H1 (cell line): ENCODE results near the gene CCDC137. TPM values are rescaled to one million over a fixed set of nuclear protein-coding genes. Genes with fewer than 3 reads are reported as not detected.

Experiments used
- ASH2L ChIP-seq: fragments of 200-600, 300-600 bp; sonication (generic); IDR thresholded peaks from one replicate; pipeline ENCODE4 v1.7.1; 2017; ENCODE audit warnings: low read length
- BACH1 ChIP-seq: IDR thresholded peaks from 2 replicates; pipeline ENCODE4 v1.6.1; 2012; ENCODE audit warnings: low read length, improper control_type of control experiment
- BRCA1 ChIP-seq: IDR thresholded peaks from 2 replicates; pipeline ENCODE4 v1.6.1; 2012; ENCODE audit warnings: low read depth, low read length, improper control_type of control experiment
- CEBPB ChIP-seq: IDR thresholded peaks from 2 replicates; pipeline ENCODE4 v1.6.1; 2012; ENCODE audit warnings: low read depth, low read length
- CREB1 ChIP-seq: IDR thresholded peaks from 2 replicates; pipeline ENCODE4 v1.6.1; 2012; ENCODE audit warnings: inconsistent platforms
- CTBP2 ChIP-seq: IDR thresholded peaks from 2 replicates; pipeline ENCODE4 v1.7.0; 2011; ENCODE audit warnings: borderline replicate concordance, mild to moderate bottlenecking, moderate library complexity, mixed read lengths, low read length; ENCODE audit not compliant: insufficient read depth, insufficient read length
- EGR1 ChIP-seq: IDR thresholded peaks from 2 replicates; pipeline ENCODE4 v1.6.1; 2011; ENCODE audit warnings: low read depth, low read length, borderline replicate concordance
- FOSL1 ChIP-seq: IDR thresholded peaks from 2 replicates; pipeline ENCODE4 v1.6.1; 2011; ENCODE audit warnings: mild to moderate bottlenecking, low read depth, low read length, moderate library complexity; ENCODE audit not compliant: insufficient read depth
- GTF2F1 ChIP-seq: IDR thresholded peaks from 2 replicates; pipeline ENCODE4 v1.6.1; 2012; ENCODE audit warnings: low read depth, low read length, improper control_type of control experiment, borderline replicate concordance
- HDAC2 ChIP-seq, 2 experiments: fragments of 300-600 bp in 1 of 2; sonication (generic) in 1 of 2; IDR thresholded peaks; 2 replicates each; pipeline ENCODE4 v1.6.1; 2011 to 2012; ENCODE audit warnings: low read depth in 2 of 2, low read length in 2 of 2, mild to moderate bottlenecking in 2 of 2, moderate library complexity in 2 of 2, borderline replicate concordance in 1 of 2, inconsistent platforms in 1 of 2
- KDM4A ChIP-seq: IDR thresholded peaks from one replicate; pipeline ENCODE4 v1.7.1; 2012; ENCODE audit warnings: low read depth, mild to moderate bottlenecking, moderate library complexity, low read length, inconsistent platforms; ENCODE audit not compliant: severe bottlenecking
- KDM5A ChIP-seq: fragments of 200-600 bp; IDR thresholded peaks from 2 replicates; pipeline ENCODE4 v1.7.1; 2012; ENCODE audit warnings: mild to moderate bottlenecking, low read length, inconsistent platforms, mixed read lengths
- POLR2A ChIP-seq, 2 experiments: IDR thresholded peaks; 1 replicate in 1 of 2; 2 replicates in 1 of 2; pipeline ENCODE4 v1.6.1; 2011; ENCODE audit warnings: low read depth in 2 of 2, low read length in 2 of 2, mild to moderate bottlenecking in 2 of 2; ENCODE audit errors: control extremely low read depth in 1 of 2
- POLR2AphosphoS5 ChIP-seq: IDR thresholded peaks from 2 replicates; pipeline ENCODE4 v1.6.1; 2011; ENCODE audit warnings: low read depth, low read length
- RBBP5 ChIP-seq: IDR thresholded peaks from 2 replicates; pipeline ENCODE4 v1.7.1; 2012; ENCODE audit warnings: low read depth, mild to moderate bottlenecking, inconsistent platforms, low read length, moderate library complexity, borderline replicate concordance
- RNF2 ChIP-seq: fragments of 200-900, 300-1000 bp; sonication (generic); IDR thresholded peaks from 2 replicates; pipeline ENCODE4 v1.7.1; 2016; ENCODE audit warnings: borderline replicate concordance, low read depth, mild to moderate bottlenecking, antibody characterized with exemption, low read length; ENCODE audit not compliant: poor library complexity, severe bottlenecking; ENCODE audit errors: missing control alignments
- SP1 ChIP-seq: IDR thresholded peaks from 2 replicates; pipeline ENCODE4 v1.6.1; 2011; ENCODE audit warnings: low read depth, low read length
- SP2 ChIP-seq: IDR thresholded peaks from 2 replicates; pipeline ENCODE4 v1.6.1; 2012; ENCODE audit warnings: mild to moderate bottlenecking, low read length, inconsistent platforms
- TAF1 ChIP-seq: IDR thresholded peaks from 2 replicates; pipeline ENCODE4 v1.6.1; 2011; ENCODE audit warnings: mild to moderate bottlenecking, low read depth, low read length
- TAF7 ChIP-seq: optimal IDR thresholded peaks from 2 replicates; pipeline ENCODE3; 2011; ENCODE audit warnings: low read depth, mild to moderate bottlenecking, inconsistent platforms, low read length, moderate library complexity, borderline replicate concordance
- TBP ChIP-seq: IDR thresholded peaks from 2 replicates; pipeline ENCODE4 v1.6.1; 2011; ENCODE audit warnings: low read depth, low read length, improper control_type of control experiment
- TCF12 ChIP-seq: IDR thresholded peaks from 2 replicates; pipeline ENCODE4 v1.6.1; 2011; ENCODE audit warnings: low read depth, mild to moderate bottlenecking, low read length
- polyA plus RNA-seq, 7 experiments: library from polyadenylated mRNA; depleted of rRNA in 3 of 7; stranded (reverse) in 5 of 7; unstranded in 2 of 7; fragments of >200 nt in 5 of 7; fragments of 200-250 nt in 2 of 7; gene quantifications; 1 replicate in 5 of 7; 2 replicates in 1 of 7; 4 replicates in 1 of 7; pipeline versions ENCODE4 v1.2.1 to v1.2.3, GENCODE V29; 2011 to 2013; ENCODE audit warnings: missing spikeins in 2 of 7, mixed read lengths in 2 of 7
- total RNA-seq: library from RNA; stranded (reverse); fragmentation: NEBNext Ultra II Directional; extraction: Animal tissue kit (Norgen Biotek cat#: 25700); gene quantifications from 2 replicates; pipeline ENCODE4 v1.2.1, GENCODE V29; 2021
- TF ChIP-seq, protein P1 (sequence below): IDR thresholded peaks from 2 replicates; pipeline ENCODE4 v1.6.1; 2012; ENCODE audit warnings: inconsistent platforms
- TF ChIP-seq, protein P2 (sequence below): IDR thresholded peaks from 2 replicates; pipeline ENCODE4 v1.6.1; 2011; ENCODE audit warnings: low read length, improper control_type of control experiment

The CCDC137 gene
- total and polyA plus RNA-seq, 2 of the 8 experiments (the other 6 are each of a cell fraction or from before 2014, with no cell fraction given), result 17.6 to 38.6 TPM

DNA sequence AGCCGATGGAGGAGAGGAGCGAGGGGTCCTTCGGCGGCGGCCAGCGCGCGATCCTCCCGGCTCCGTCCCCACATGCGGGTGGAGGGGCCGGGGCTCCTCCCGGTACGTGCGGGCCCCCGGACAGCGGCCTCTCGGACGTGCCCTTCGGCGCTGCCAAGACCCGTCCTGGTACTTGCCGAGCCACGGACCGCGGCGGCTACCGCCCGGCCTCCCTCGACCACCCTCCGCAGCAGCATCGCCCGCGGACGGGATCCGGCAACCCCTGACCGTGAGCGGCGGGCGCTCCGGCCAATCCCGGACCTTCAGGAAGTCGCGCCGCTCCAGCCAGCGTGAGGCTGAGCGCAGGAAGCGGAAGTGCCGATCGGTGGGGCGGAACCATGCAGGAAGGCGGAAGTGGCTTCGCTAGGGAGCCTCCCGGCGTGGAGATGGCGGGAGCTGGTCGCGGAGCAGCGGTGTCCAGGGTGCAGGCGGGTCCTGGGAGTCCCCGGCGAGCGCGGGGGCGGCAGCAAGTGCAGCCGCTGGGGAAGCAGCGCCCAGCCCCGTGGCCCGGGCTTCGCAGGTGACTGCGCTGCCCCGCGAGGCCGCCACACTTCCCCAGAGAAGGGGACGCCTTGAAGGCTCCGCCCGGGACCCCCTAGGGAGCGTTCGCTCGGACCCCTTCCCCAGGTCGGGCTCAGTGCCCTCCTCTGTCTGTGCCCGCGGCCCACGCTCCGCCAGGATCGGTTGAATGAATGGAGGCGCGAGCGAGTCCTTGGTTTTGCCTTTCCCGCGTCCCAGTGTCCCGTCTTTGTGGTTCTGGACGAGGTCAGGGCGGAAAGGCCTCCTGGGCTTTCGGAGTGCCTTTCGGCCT lies at the start of gene CCDC137, which contains the start of gene OXLD1 (continued):
- TF ChIP-seq FOSL1 (no peak), TBP (peak; percentile 70), TAF7 (peak; percentile 59), TCF12 (no peak), EGR1 (peak; percentile 92), TAF1 (peak; percentile 76), RBBP5 (peak; percentile 89), SP1 (peak; percentile 81), POLR2AphosphoS5 (peak; percentile 96), CTBP2 (no peak), KDM4A (peak; percentile 66), BRCA1 (no peak), KDM5A (peak; percentile 69; the same call in 1 of the 2 replicates), CEBPB (no peak), GTF2F1 (peak; percentile 27; the same call in 1 of the 2 replicates), ASH2L (peak; percentile 63), POLR2A (IDR thresholded peaks at IDR 0.05; ENCODE audit: control extremely low read depth in 1 of 2, low read depth in 2 of 2, low read length in 2 of 2) (peak; percentile 94 to 96), CREB1 (peak; percentile 60), SP2 (peak; percentile 61), RNF2 (no peak), HDAC2 (IDR thresholded peaks at IDR 0.05; ENCODE audit: borderline replicate concordance in 1 of 2, low read depth in 2 of 2, low read length in 2 of 2) (peak in 1 of 2 experiments; percentile 69; a peak in 1 of 4 replicates), BACH1 (no peak)
- TF ChIP-seq, protein P1, sequence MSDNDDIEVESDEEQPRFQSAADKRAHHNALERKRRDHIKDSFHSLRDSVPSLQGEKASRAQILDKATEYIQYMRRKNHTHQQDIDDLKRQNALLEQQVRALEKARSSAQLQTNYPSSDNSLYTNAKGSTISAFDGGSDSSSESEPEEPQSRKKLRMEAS, result peak; percentile 68
- TF ChIP-seq, protein P2, sequence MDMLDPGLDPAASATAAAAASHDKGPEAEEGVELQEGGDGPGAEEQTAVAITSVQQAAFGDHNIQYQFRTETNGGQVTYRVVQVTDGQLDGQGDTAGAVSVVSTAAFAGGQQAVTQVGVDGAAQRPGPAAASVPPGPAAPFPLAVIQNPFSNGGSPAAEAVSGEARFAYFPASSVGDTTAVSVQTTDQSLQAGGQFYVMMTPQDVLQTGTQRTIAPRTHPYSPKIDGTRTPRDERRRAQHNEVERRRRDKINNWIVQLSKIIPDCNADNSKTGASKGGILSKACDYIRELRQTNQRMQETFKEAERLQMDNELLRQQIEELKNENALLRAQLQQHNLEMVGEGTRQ, result no peak
